Cardiac fibroblast (primary cell): Measurements from ENCODE around the gene C10orf105.

ENCODE experiments used
- DNase-seq, 2 donors: peaks; one replicate each; pipeline versions ENCODE4 v3.0.0 to v3.0.0-alpha.2; 2010; ENCODE audit warnings: low read depth in 2 of 2
- H3K4me3 ChIP-seq, 2 donors: replicated peaks in 1 of 2; 1 replicate in 1 of 2; 2 replicates in 1 of 2; pipeline ENCODE4 v1.5.1; 2011; ENCODE audit warnings: low read depth in 2 of 2, low read length in 2 of 2, mild to moderate bottlenecking in 2 of 2, moderate library complexity in 1 of 2
- TF ChIP-seq, protein P1 (sequence below): IDR thresholded peaks from one replicate; pipeline ENCODE4 v1.5.1; 2011; ENCODE audit warnings: low read depth, mild to moderate bottlenecking, low read length, inconsistent platforms

Gene C10orf105

DNA sequence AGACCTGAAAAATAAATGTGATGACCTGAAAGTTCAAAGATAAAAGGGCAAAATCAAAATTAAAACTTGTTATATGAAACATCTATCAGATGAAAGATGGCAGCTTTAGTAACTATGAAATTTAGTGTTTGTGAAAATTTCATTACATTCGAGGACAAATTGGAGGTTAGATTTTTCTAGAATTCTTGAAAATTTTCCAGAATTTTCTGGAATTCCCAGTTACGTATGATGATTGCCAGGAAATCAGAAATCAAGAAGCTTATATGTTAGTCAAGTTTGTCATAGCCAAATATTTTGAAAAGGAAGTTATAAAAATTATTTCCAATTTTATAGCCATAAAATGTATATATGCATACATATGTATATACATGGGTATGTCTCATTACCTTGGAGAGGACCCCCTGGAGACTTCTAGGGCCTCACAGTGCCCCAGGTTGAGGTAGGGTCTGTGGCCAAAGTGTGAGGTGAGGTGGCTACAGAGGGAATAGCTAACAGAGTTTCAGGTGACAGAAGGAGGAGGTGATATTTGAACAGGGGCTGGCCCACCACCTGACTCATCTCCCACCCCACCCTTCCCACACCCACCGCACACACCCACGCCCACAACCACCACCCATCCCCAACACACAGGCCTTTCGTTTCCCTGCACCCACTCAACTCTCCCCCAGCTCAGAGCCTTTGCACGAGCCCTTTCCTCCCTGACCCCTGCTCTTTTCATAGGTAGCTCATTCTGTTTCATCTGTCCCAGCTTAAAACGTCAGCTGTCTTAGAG, 21.5 kb downstream of the C10orf105 start:
- no peak overlapping the region for H3K4me3 ChIP-seq
- TF ChIP-seq, protein P1, sequence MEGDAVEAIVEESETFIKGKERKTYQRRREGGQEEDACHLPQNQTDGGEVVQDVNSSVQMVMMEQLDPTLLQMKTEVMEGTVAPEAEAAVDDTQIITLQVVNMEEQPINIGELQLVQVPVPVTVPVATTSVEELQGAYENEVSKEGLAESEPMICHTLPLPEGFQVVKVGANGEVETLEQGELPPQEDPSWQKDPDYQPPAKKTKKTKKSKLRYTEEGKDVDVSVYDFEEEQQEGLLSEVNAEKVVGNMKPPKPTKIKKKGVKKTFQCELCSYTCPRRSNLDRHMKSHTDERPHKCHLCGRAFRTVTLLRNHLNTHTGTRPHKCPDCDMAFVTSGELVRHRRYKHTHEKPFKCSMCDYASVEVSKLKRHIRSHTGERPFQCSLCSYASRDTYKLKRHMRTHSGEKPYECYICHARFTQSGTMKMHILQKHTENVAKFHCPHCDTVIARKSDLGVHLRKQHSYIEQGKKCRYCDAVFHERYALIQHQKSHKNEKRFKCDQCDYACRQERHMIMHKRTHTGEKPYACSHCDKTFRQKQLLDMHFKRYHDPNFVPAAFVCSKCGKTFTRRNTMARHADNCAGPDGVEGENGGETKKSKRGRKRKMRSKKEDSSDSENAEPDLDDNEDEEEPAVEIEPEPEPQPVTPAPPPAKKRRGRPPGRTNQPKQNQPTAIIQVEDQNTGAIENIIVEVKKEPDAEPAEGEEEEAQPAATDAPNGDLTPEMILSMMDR = no peak
- no peak for DNase-seq

DNA sequence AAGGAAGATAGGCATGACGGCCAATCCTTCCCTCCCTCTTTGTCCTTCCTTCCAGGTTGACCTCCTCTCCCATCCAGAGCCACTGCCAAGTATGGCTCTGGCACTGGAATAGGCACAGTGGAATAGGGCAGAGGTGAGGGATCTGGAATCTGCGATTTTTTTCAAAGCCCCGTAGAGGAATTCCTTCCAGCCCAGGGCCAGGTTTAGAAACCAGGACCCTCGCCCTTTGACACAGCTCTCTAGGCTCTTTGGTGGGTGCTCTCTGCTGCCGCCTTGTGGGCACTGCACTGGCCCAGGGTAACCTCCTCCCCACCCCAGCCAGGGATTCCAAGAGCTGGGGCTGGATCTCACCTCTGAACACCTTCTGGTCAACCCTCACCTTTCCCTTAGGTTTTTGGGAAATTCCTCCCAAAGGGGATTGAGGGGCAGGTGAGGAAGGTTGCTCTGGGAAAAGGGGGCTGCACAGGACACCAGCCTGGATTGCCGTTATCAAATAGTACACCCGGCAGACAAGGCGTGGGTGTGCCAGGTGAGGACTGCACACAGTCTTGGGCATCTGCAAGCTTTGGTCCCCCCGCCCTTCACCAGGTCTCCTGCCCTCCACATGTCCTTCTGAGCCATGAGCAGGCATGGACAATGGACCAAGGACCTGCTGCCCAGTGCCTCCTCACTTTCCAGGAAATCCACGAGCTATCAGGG, 22.8 kb downstream of the C10orf105 start:
- peak; percentile 37 to 41 for DNase-seq
- TF ChIP-seq, protein P1 = peak; percentile 98
- H3K4me3 ChIP-seq = no peak overlapping the region

DNA sequence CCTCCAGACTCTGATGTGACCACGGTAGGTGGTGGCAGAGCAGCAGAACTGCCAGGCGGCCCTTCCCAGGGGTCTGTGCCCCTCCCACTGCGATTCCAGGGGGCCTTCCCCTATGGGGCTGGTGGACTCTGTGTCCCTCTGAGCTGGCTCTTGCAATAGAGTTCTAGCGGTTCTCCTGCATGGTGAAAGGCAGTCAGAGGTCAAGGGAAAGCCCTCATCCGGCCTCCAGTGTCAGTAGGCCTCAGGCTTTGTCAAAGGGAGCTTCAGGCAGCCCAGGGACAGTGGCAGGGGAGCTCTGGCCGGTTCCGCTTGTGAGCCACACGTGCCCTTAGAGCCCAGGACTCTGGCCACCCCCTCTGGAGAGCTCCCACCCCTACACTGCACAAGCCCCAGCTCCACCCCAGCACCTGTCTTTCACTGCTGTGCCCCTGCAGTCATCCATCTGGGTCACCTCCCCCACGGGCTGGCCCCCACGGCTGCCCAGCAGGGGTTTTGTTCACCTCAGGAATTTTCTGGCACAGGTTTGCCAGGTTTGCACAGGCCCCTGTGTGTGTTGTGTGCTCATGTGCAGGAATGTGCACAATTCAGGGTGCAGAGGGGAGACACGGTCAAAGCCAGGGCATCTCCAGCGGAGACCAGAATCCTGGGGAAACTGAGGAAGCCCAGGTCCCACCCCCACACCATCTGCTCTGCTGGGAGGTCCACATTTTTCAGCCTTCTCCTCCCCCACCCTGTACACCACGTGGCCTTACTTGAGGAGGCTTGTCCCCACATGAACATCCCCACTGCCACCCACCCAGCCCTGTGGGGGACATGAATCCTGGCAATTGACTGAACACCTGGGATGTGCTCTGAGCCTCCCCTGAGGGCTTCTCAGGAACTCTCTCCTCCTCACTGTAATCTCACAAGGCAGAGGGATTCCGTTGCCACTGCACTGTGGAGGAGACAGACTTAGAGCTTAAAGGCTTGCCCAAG, 23.8 kb downstream of the C10orf105 start:
- TF ChIP-seq, protein P1 = no peak
- no peak overlapping the region for H3K4me3 ChIP-seq
- no peak for DNase-seq

DNA sequence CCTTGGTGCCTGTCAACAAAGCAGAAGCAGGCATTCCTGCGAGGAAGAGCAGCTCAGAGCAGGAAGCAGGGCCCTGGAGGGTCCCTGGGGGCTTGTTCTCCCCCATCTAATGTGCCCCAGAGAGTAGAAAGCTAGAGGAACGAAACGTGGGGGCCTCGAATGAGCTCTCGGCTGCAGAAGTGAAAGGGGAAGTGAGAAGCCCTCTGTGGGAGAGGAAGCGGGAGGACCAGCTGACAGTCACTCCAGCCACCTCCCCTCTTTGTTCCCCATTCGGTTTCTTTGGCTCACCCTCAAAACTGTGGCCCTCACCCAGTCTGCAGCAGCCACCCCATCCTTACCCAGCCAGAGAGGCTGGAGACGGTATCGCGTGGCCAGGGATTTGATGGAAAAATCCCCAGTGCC, 25.0 kb downstream of the C10orf105 start:
- no peak overlapping the region for H3K4me3 ChIP-seq
- DNase-seq = no peak
- TF ChIP-seq, protein P1 = no peak

DNA sequence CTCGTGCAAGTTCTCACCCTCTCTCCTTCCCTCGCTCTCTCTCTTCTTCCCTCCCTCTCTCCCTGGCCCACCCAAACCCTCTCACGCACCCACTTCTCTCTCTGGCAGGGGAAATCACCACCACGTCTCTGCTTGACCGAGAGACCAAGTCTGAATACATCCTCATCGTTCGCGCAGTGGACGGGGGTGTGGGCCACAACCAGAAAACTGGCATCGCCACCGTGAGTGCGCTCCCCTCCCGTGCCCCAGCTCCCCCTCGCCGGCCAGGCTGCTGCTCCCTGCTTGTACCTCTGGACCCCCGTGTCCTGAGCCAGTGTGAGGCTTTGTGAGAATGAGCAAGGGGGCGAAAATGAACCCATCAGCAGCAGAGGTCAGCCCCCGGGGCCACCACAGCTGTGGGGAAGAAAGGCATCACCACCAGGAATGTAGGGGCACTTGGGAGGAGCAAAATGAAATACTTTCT, 25.5 kb downstream of the C10orf105 start:
- TF ChIP-seq, protein P1 = no peak
- DNase-seq = no peak
- no peak overlapping the region for H3K4me3 ChIP-seq

DNA sequence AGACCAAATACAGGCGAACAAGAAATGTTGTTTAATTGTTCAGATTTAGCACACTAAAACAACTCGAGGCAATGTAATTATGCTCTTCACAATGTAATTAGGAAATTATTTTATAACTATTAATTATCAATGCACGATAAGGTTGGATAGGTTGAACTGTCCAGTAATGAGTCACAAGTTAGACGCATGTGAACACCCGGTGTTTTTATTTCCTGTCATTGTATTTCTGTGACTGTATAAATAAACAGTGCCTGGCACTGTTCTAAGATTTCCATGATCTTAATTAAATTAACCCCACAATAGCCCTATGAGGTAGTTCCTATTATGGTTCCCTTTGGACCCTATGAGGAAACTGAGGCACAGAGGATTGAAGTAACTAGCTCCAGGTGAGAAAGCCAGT, 26.2 kb downstream of the C10orf105 start:
- H3K4me3 ChIP-seq = no peak overlapping the region
- peak; percentile 19 to 52 for DNase-seq
- TF ChIP-seq, protein P1 = no peak
